CD4-positive, alpha-beta T cell treated with Interleukin-1 beta for 1 hour (primary cell): Measurements from ENCODE around the gene GALNTL6.

Experiments used
- DNase-seq, 2 donors: peaks; one replicate each; pipeline ENCODE4 v3.0.0-alpha.2; 2020 to 2022

GALNTL6 gene

DNA sequence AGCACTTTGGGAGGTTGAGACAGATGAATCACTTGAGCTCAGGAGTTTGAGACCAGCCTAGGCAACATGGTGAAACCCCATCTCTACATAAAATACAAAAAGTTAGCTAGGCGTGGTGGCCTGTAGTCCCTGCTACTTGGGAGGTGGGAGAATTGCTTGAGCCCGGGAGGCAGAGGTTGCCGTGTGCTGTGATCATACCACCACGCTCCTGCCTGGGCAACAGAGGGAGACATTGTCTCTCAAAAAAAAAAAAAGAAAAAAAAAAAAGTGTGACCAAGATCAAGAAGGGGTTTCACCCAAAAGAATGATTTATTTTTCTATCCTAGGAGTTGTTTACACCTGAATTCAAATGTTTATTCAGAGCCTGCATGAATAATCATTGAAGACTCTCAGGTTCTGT is 783.0 kb downstream of the GALNTL6 start:
- no peak for DNase-seq

DNA sequence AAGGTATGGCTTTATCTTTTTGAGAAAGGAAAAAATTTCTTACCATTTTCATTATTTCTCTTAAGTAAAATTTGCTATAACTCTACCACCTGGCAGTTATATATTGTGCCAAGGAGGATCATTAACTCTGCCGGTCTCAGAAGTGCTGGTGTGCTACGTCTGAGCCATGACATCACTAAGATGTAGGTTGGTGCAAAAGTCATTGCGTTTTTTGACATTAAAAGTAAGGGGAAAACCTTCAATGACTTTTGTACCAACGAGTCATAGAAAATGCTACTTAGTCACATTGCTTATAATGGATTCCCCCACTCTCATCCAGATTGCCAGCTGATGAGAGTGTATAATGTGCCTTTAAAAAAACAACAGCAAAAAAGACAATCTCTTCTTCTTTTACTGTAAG is 786.4 kb downstream of the GALNTL6 start:
- no peak for DNase-seq

DNA sequence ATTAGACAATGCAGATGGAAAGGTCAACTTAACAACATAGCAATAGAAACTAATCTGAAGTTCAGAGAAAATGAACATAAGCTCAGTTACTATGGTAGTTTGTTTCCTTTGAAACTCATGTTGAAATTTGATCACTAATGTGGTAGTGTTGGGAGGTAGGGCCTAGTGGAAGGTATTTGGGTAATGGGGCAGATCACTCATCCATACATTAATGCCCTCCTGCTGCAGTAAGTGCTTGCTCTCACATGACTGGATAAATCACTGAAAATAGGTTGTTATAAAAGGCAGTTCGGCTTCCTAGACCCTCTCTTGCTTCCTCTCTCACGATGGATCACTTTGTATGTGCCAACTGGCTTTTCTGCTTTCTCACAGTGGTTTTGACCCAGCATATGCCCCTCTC is 788.0 kb downstream of the GALNTL6 start:
- DNase-seq: no peak

- no peak for DNase-seq
These were observed 806.0 kb downstream of the GALNTL6 start for GRCh38 chr4:172619218-172619617.

DNA sequence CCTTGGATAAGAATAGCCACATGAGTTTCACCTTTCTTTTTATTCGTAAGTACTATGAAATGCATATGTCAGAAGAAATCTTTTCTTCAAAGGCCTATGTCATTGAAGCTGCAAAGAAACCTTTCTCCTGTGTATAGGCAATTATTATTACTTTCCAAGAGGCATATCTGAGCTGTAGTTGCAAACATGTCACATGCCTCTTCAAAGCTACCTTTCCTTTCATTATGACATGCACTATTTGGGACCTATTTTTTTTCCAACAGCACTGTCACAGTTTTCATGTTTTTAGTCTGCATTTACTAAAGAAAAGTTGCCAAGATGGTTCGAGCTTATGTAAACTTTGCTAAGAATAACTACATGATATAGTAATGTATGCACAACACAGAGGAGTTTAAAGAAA is 806.6 kb downstream of the GALNTL6 start:
- DNase-seq: no peak

- no peak for DNase-seq
These were observed 815.1 kb downstream of the GALNTL6 start for GRCh38 chr4:172628263-172628662.

- no peak for DNase-seq
These were observed 817.1 kb downstream of the GALNTL6 start for GRCh38 chr4:172630280-172630679.

DNA sequence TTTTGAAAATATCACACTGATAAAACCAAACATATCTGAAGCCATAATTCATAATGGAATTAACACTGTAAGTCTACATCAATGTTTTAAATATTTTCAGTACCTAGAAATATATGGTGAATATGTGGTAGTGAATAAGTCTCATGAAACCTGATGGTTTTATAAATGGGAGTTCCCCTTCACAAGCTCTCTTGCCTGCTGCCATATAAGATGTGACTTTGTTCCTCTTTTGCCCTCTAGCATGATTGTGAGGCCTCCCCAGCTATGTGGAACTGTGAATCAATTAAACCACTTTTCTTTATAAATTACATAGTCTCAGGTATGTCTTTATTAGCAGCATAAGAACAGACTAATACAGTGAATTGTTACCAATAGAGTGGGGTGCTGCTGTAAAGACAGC is 818.6 kb downstream of the GALNTL6 start:
- DNase-seq: no peak

- DNase-seq: no peak
These were observed 835.3 kb downstream of the GALNTL6 start for GRCh38 chr4:172648471-172648870.

DNA sequence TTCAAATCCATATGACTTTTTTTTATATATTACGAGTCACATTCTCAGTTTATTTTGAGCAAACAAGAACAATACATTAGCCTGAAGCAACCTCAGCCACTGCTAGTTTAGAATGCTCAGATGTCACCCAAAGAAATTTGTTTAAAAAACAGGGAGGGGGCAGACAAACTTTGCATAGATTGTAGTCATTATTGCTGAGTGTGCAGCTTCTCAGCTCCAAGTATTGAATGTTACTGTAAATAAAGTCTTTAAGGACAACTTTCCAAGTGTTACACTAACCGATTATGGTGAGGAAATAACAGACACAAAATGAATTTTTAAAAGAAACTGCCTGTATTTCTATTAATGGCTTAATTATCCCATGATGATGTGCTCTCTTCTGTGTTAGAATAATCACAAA is 835.9 kb downstream of the GALNTL6 start:
- no peak for DNase-seq

GRCh38 chr4:172650758-172651530 is 837.7 kb downstream of the GALNTL6 start:
- DNase-seq: no peak

GRCh38 chr4:172651961-172652360 is 838.8 kb downstream of the GALNTL6 start:
- no peak for DNase-seq

- no peak for DNase-seq
These were observed 839.2 kb downstream of the GALNTL6 start for GRCh38 chr4:172652369-172652768.

DNA sequence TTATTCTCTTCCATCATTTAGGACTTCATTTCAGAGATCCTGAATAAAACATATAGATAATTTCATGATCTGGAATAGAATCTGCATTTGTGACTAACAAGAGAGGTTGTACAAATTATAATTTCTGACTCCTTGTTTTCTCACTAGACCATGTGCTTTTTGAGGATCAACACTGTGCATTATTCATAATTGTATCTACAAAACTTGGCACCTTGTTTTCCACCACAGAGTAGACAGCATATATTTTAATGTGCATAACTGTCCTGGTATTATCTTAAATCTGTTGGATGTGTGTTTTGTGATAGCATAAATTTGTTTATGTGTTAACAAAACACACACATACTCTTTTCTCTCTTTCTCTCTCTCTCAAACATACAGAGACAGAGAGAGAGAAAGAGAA is 840.5 kb downstream of the GALNTL6 start:
- no peak for DNase-seq

- no peak for DNase-seq
These were observed 841.3 kb downstream of the GALNTL6 start for GRCh38 chr4:172654457-172654856.

DNA sequence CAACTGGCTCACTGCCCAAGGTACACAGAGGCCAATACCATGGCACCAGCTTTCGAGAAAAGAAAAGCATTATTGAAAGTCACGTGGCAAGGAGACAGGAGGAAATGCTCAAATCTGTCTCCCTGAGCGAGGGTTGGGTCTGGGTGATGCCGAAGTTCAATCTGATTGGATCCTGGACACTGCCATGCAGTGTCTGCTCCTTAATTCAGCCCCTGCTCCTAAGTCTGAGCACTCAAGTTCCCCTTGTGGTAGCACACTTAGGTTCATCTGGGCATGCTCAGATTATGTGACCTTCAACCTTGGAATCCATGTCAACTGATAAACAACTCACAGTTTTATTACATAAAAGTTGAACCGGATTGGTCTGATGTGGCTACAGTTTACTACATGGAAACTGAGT is 842.9 kb downstream of the GALNTL6 start:
- DNase-seq: no peak

DNA sequence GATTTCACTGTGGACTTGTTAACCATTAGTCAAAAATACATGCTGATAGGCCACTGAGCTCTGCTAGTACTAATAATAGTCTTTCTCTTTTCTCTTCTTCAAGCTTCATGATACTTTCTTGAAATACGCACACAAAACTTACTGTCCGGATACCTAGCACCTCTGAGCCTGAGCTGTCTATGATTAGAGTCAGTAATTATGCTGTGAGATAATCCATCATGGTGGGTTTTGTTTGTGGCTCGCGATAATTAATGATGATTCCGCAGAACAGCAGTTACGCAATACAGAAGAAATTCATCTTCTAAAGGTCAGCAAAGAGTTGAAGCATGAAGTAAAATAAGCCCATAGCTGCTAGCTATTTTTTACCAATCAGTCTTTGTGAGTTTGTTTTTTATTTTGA is 843.9 kb downstream of the GALNTL6 start:
- DNase-seq: no peak

DNA sequence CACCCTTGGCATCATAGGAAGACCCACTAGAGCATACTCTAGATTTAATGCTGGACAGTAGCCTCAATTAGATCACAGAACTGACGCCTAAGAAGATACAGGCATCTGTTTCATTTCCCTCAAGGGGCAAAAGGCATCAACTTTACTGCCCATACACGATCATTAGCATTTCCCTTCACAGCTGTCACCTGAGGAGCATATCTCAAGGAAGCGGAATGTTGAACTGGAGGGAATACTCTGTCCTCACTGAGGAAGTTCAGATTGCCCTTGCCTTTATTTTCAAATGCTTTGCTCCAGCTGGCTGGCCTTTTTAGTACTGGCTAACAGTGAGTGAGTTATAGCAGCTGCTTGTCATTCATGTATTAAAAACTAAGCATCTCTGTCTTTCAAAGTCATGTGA is 847.0 kb downstream of the GALNTL6 start:
- DNase-seq: no peak

GRCh38 chr4:172662113-172662512 is 848.9 kb downstream of the GALNTL6 start:
- no peak for DNase-seq

- DNase-seq: no peak
These were observed 853.6 kb downstream of the GALNTL6 start for GRCh38 chr4:172666711-172667368.

- DNase-seq: no peak
These were observed 861.6 kb downstream of the GALNTL6 start for GRCh38 chr4:172674811-172675210.

DNA sequence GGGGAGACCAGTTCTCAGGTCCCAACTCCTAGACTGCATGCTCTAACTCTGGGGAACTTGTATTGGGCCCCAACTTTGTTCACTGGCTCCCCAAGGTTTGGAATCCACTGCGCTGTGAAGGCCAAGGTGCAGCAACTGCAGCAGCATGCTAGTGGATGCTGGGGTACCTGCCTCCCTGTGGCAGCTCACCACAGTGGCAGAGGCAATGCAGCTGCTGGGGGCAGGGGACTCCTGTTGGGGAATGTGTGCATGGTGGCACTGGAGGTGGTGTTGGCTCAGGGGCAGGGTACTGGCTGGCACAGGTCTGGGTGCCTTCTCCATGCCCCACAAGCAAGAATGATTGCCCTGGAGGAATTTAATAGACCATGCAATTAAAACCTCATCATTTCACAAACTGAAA is 862.0 kb downstream of the GALNTL6 start:
- DNase-seq: no peak

DNA sequence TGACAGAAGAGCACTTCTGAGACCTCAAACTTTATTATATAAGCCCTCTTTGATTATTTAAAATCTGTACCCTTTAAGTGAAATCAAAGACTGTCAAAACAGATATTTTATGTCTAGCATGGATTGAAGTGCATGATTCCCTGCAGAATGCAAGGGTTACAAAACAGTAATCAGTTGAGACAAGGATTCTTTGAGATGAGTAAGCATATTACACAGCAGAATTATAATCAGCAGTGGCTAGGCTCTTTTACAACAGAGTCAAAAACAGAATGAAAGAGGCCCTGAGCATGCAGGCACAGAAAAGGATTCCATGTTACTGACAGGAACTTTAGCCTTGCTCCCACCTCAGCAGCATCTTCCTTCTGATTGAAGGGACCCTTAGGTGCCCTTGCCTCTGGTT is 867.5 kb downstream of the GALNTL6 start:
- DNase-seq: no peak

GRCh38 chr4:172683021-172683420 is 869.8 kb downstream of the GALNTL6 start:
- DNase-seq: no peak

GRCh38 chr4:172686021-172686420 is 872.8 kb downstream of the GALNTL6 start:
- DNase-seq: no peak
